Coronary artery (tissue), 2 donors: ENCODE measurements around the gene NEO1.

Experiments used
- DNase-seq: peaks from one replicate; pipeline ENCODE4 v3.0.0-alpha.2; 2017; ENCODE audit warnings: low spot score
- H3K27ac ChIP-seq, 2 donors: fragments of 200-600 bp; sonication (generic); one replicate each; pipeline ENCODE4 v1.5.1; 2016 to 2019
- H3K4me3 ChIP-seq: fragments of 200-600 bp; sonication (generic); 2 replicates; pipeline ENCODE4 v1.5.1; 2016; ENCODE audit warnings: mild to moderate bottlenecking, moderate library complexity
- TF ChIP-seq, protein P1 (sequence below): fragments of 200-600 bp; sonication (generic); IDR thresholded peaks from one replicate; pipeline ENCODE4 v1.5.1; 2019; ENCODE audit warnings: antibody characterized with exemption

Gene NEO1

DNA sequence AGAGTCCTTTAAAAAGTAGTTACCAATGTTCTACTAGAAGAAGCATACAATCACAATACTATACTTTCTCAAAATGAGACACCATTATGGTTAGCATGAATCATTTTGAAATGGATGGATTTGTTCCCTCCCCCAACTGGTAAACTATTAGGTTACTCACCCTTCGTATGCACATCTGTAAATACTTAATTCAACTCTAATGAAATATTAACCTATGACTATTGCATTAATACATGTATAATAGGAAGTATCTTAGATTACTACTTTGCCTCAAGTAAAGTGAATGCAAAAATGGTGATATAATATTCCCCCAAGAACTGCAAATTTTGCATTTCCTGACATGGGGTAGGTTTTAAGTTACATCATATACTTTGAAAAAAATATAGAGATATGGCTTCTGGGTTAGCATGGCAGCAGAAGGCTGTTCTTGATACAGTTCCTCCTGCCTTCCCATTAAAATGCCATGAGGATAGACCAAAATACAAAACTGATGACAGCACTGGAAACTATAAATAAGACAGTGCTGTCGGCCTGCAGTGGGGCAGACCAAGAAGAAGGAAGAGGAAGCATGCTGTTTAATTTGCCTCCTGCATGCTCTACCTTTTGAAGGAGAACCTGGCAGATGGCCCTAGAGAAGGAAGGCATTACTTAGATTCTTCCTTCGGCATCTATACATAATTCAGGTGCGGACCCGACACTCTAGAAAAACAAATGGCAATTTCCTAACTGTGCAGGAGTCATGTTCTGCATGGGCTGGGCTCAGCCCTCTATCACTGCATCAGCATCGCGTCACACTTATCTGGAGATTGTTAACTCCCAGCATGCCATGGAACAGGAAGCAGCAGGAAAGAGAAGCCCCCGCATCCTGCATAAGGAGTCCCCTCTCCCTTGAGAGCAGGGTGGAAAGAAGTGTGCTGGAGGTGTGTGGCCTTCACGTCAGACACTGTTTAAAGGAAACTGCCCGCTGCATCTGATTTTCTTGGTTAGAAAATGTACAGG, 41.8 kb upstream of the NEO1 start:
- Histone ChIP-seq H3K4me3 (no peak overlapping the region), H3K27ac (no peak overlapping the region)
- TF ChIP-seq, protein P1, sequence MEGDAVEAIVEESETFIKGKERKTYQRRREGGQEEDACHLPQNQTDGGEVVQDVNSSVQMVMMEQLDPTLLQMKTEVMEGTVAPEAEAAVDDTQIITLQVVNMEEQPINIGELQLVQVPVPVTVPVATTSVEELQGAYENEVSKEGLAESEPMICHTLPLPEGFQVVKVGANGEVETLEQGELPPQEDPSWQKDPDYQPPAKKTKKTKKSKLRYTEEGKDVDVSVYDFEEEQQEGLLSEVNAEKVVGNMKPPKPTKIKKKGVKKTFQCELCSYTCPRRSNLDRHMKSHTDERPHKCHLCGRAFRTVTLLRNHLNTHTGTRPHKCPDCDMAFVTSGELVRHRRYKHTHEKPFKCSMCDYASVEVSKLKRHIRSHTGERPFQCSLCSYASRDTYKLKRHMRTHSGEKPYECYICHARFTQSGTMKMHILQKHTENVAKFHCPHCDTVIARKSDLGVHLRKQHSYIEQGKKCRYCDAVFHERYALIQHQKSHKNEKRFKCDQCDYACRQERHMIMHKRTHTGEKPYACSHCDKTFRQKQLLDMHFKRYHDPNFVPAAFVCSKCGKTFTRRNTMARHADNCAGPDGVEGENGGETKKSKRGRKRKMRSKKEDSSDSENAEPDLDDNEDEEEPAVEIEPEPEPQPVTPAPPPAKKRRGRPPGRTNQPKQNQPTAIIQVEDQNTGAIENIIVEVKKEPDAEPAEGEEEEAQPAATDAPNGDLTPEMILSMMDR, result no peak
- no peak for DNase-seq

DNA sequence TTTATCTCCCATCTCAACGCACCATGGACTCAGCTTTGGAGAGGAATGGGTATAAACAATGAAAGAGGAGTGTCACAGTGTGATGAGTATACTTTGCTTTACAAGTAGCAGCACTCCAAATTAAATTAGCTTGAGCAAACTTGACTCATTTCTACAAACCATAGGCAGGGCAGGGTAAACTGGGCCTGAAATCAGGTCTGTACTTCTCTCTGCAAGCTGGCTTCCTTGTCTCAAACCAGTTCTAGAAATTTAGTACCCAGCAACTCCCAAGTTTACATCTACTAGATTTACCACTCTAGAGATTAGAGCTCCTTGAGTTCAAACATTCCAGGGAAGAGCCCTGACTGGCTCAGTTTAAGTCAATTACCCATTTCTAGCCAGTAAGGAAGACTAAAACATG, 37.4 kb upstream of the NEO1 start:
- no peak for DNase-seq
- Histone ChIP-seq H3K27ac (no peak overlapping the region), H3K4me3 (no peak overlapping the region)
- TF ChIP-seq, protein P1, result no peak

DNA sequence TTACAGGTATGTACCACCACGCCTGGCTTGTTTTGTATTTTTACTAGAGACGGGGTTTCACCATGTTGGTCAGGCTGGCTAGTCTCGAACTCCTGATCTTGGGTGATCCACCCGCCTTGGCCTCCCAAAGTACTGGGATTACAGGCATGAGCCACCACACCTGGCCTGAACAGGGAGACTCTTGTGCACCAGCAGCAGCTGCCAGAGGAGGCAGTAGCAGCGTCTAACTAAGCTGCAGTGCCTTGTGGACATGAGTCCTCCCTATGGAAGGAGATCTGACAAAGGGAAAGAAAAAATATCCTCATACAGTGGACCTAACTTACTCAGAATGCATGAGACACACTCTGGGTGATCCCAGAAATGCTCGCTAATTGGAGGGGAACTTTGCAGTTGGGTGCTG, 36.8 kb upstream of the NEO1 start:
- no peak overlapping the region for H3K27ac ChIP-seq
- TF ChIP-seq, protein P1, result no peak
- H3K4me3 ChIP-seq, result no peak overlapping the region
- DNase-seq, result no peak

DNA sequence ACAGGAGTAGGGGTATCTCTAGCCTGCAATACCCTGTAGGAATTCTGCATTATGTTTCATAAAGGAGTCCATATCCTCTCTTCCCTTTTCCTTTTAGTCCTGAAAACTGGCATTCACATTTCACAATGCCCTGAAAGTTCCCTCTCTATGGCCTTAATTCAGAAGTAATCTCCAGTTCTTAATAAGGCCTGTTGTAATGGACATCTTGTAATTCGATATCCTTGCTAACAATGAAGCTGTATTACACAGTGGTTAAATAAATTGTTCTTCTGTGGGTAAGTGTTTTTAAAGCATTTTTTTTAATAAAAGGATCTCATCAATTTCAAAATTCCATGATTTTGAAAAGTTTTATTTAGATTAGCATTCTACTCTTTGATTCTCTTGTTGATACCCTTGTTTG, 34.3 kb upstream of the NEO1 start:
- TF ChIP-seq, protein P1, result no peak
- Histone ChIP-seq H3K4me3 (no peak overlapping the region), H3K27ac (no peak overlapping the region)
- DNase-seq, result no peak

DNA sequence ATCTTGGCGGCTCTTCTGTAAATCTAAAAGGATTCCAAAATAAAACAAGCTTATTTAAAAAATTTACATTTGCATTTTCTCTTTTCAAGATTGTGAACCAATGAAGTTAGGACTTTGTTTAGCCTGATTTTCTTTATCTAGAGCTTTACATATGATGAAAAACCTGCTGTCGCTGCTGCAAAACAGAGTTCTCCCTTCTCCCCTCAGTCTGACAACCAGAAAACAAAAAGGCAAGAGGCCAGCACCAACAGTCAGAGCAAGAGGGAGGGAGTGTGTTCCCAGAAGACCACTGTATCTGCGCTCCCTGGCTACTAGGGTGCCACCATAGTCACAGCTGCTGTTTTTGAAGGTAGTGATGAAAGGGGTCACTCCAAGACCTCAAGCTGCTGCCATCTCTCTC, 33.1 kb upstream of the NEO1 start:
- H3K4me3 ChIP-seq, result no peak overlapping the region
- H3K27ac ChIP-seq, result no peak overlapping the region
- TF ChIP-seq, protein P1, result no peak
- no peak for DNase-seq

DNA sequence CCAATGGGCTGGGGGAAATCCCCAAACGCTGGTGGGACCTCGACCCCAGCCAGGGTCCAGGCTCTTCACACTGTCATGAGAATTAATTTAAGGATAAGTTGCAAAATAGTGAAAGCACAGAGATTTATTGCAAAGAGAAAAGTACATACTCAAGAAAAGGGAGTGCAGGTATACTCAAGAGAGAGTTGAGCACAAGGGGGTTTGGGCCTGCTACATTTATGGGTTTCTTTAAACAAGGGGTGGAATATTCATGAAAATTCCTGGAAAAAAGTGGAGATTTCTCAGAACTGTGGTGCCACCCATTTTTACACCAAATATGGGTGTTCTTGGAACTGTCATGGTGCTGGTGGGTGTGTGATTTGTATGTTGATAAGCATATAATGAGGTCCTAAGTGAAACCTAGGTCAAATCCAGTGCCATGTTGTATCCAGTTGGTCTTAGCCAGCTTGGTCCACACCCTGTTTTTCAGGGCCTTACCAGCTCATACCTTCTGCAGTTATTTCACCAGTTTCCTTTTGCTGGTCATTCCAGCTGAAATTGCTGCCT, 32.6 kb upstream of the NEO1 start:
- no peak overlapping the region for H3K4me3 ChIP-seq
- no peak for DNase-seq
- TF ChIP-seq, protein P1, result no peak
- H3K27ac ChIP-seq, result no peak overlapping the region
